ENCODE results near the gene DOK5. TPM values are rescaled to one million over a fixed set of nuclear protein-coding genes. Genes with fewer than 3 reads are reported as not detected.

The DOK5 gene
- total and polyA plus RNA-seq, 12 donors: 0.51 to 21.1 (median 9.1) TPM

GRCh38 chr20:54601831-54602515 is 126.6 kb downstream of the DOK5 start:
- intact Hi-C loops (cut with DNase I): no loop called here
- Histone ChIP-seq H3K36me3 (peaks cover 0 to 10% (median 0%) of the 10 kb centered on the region in 9 donors), H3K27ac (no peak overlapping the region), H3K4me1 (peaks cover 0 to 6% (median 0%) of the 10 kb centered on the region in 9 donors), H3K9me3 (peaks cover 0 to 7% (median 0%) of the 10 kb centered on the region in 11 donors), H3K27me3 (no peaks in the 10 kb centered on the region), H3K4me3 (no peak overlapping the region)
- TF ChIP-seq CTCF (IDR thresholded peaks at IDR 0.05): no peak
- no peak for ATAC-seq
- no peak for DNase-seq
- 72 to 87% methylated on average over 10 of the region's 10 CpGs for WGBS, 2 donors

GRCh38 chr20:54605319-54605718 is 129.9 kb downstream of the DOK5 start:
- H3K27me3 ChIP-seq: no peaks in the 10 kb centered on the region
- peaks cover 0 to 2% (median 0%) of the 10 kb centered on the region in 11 donors for H3K9me3 ChIP-seq
- H3K27ac ChIP-seq: no peak overlapping the region
- ATAC-seq (no peak), DNase-seq (no peak)
- H3K36me3 ChIP-seq: peaks cover 0 to 3% (median 0%) of the 10 kb centered on the region in 9 donors
- H3K4me1 ChIP-seq: peaks cover 0 to 7% (median 0%) of the 10 kb centered on the region in 9 donors
- H3K4me3 ChIP-seq: no peak overlapping the region
- intact Hi-C loops (cut with DNase I): no loop called here
- 72 to 91% methylated on average over 3 of the region's 3 CpGs for WGBS, 2 donors
- no peak for TF ChIP-seq CTCF (IDR thresholded peaks at IDR 0.05)

- 77 to 78% methylated on average over 3 of the region's 3 CpGs for WGBS, 2 donors
- peaks cover 0 to 7% (median 0%) of the 10 kb centered on the region in 9 donors for H3K4me1 ChIP-seq
- no peaks in the 10 kb centered on the region for H3K9me3 ChIP-seq
- TF ChIP-seq CTCF (IDR thresholded peaks at IDR 0.05): no peak
- no peak overlapping the region for H3K4me3 ChIP-seq
- peak overlapping the region in 1 of 10 donors; percentile 16 for H3K27ac ChIP-seq
- DNase-seq (no peak), ATAC-seq (no peak)
- H3K36me3 ChIP-seq: peaks cover 0 to 13% (median 0%) of the 10 kb centered on the region in 9 donors
- H3K27me3 ChIP-seq: no peaks in the 10 kb centered on the region
- intact Hi-C loops (cut with DNase I): no loop called here
Observed at GRCh38 chr20:54606380-54606779, 131.0 kb downstream of the DOK5 start.

- DNase-seq (no peak), ATAC-seq (no peak)
- peaks cover 0 to 14% (median 0%) of the 10 kb centered on the region in 9 donors for H3K36me3 ChIP-seq
- peaks cover 0 to 7% (median 0%) of the 10 kb centered on the region in 9 donors for H3K4me1 ChIP-seq
- intact Hi-C loops (cut with DNase I): no loop called here
- 95% methylated on average over 4 of the region's 4 CpGs for WGBS, 2 donors
- H3K4me3 ChIP-seq: no peak overlapping the region
- TF ChIP-seq CTCF (IDR thresholded peaks at IDR 0.05): no peak
- H3K27me3 ChIP-seq: no peaks in the 10 kb centered on the region
- no peaks in the 10 kb centered on the region for H3K9me3 ChIP-seq
- H3K27ac ChIP-seq: peak overlapping the region in 1 of 10 donors; percentile 44
Observed at GRCh38 chr20:54608039-54608745, 132.8 kb downstream of the DOK5 start.
